Measurements from ENCODE around the gene WDR26.

DNA sequence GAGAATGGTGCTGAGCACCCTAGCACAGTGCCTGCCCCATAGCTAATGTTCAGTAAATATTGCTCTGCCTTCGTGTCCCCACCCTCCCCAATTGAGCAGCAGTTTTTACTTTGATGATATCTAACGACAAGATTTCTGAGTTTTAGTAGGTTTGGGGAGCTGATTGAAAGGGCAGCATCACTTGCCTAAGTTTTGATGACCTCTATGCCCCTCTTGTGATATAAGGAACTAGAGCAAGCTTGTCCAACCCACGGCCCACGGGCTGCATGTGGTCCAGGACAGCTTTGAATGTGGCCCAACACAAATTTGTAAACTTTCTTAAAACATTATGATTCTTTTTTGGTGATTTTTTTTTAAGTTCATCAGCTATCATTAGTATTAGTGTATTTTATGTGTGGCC lies 76.4 kb downstream of the WDR26 start:
- TF ChIP-seq, protein P1, sequence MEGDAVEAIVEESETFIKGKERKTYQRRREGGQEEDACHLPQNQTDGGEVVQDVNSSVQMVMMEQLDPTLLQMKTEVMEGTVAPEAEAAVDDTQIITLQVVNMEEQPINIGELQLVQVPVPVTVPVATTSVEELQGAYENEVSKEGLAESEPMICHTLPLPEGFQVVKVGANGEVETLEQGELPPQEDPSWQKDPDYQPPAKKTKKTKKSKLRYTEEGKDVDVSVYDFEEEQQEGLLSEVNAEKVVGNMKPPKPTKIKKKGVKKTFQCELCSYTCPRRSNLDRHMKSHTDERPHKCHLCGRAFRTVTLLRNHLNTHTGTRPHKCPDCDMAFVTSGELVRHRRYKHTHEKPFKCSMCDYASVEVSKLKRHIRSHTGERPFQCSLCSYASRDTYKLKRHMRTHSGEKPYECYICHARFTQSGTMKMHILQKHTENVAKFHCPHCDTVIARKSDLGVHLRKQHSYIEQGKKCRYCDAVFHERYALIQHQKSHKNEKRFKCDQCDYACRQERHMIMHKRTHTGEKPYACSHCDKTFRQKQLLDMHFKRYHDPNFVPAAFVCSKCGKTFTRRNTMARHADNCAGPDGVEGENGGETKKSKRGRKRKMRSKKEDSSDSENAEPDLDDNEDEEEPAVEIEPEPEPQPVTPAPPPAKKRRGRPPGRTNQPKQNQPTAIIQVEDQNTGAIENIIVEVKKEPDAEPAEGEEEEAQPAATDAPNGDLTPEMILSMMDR (IDR thresholded peaks at IDR 0.05) = no peak
- TF ChIP-seq POLR2A (IDR thresholded peaks at IDR 0.05) = no peak

Measured in lower leg skin (tissue), 3 donors.